WTC11 (cell line): ENCODE measurements around the gene ABL1.

Source experiments
- CTCF ChIP-seq: fragments of 200-600 bp; IDR thresholded peaks from 2 replicates; pipeline ENCODE4 v1.8.0; 2022; ENCODE audit warnings: antibody characterized with exemption
- MAX ChIP-seq: sonication (generic); formaldehyde crosslinking; IDR thresholded peaks from 2 replicates; pipeline ENCODE4 v1.8.0; 2022; ENCODE audit warnings: mild to moderate bottlenecking, missing genetic modification reagents
- NFATC4 ChIP-seq: fragments of 250-450 bp; sonication (Bioruptor Pico); IDR thresholded peaks from 2 replicates; pipeline ENCODE4 v1.9.0; 2021; ENCODE audit warnings: mild to moderate bottlenecking

- TF ChIP-seq MAX (no peak), CTCF (no peak), NFATC4 (CRISPR knock-in tag) (no peak)
Observed at GRCh38 chr9:130920233-130920632, 85.2 kb downstream of the ABL1 start.
